PC-9 (cell line): ENCODE data around the gene TET2. TPM values are rescaled to one million over a fixed set of nuclear protein-coding genes. Genes with fewer than 3 reads are reported as not detected.

Experiments used
- BruUV-seq: library from RNA; stranded (reverse); fragments of 400-500 nt; replicated peaks from 2 replicates; lab custom pipeline; 2021; lab: Mats Ljungman, UMichigan
- CTCF ChIA-PET: fragments of 300-600 bp; sonication (Branson Sonifier 250); formaldehyde crosslinking; loops from one replicate; lab custom pipeline; 2022; ENCODE audit warnings: antibody characterized with exemption; lab: Charles Lee
- POLR2A ChIA-PET: fragments of 300-600 bp; sonication (Branson Sonifier 250); formaldehyde crosslinking; loops from one replicate; lab custom pipeline; 2022; ENCODE audit warnings: antibody characterized with exemption; ENCODE audit not compliant: unreplicated experiment; lab: Charles Lee
- DNase-seq, 2 experiments: peaks; one replicate each; pipeline versions ENCODE4 v3.0.0 to v3.0.0-alpha.2; 2015 to 2022; ENCODE audit warnings: mixed read lengths in 1 of 2
- H2AFZ ChIP-seq: fragments of 200-600 bp; sonication (generic); 2 replicates; pipeline ENCODE4 v1.8.1; 2017; ENCODE audit warnings: antibody characterized with exemption
- H3F3A ChIP-seq: fragments of 200-600 bp; sonication (generic); 2 replicates; pipeline ENCODE4 v1.8.1; 2017; ENCODE audit warnings: antibody characterized with exemption, mild to moderate bottlenecking, low read depth; ENCODE audit not compliant: insufficient read depth
- H3K27ac ChIP-seq: fragments of 200-600 bp; sonication (generic); 2 replicates; pipeline ENCODE4 v1.6.1; 2016; ENCODE audit warnings: mixed run types
- H3K27me3 ChIP-seq: fragments of 200-600 bp; sonication (generic); 2 replicates; pipeline ENCODE4 v1.6.1; 2016; ENCODE audit warnings: low read depth, mixed run types; ENCODE audit not compliant: insufficient read depth
- H3K36me3 ChIP-seq: fragments of 200-600 bp; sonication (generic); 2 replicates; pipeline ENCODE4 v1.6.1; 2016; ENCODE audit warnings: low read depth, mixed run types
- H3K4me1 ChIP-seq: fragments of 200-600 bp; sonication (generic); replicated peaks from 2 replicates; pipeline ENCODE4 v1.6.1; 2016; ENCODE audit warnings: mixed run types; ENCODE audit not compliant: insufficient read depth
- H3K4me2 ChIP-seq: fragments of 200-600 bp; sonication (generic); 2 replicates; pipeline ENCODE4 v1.6.1; 2017; ENCODE audit warnings: mixed run types
- H3K4me3 ChIP-seq: fragments of 200-600 bp; sonication (generic); 2 replicates; pipeline ENCODE4 v1.6.1; 2016; ENCODE audit warnings: mixed run types
- H3K79me2 ChIP-seq: fragments of 200-600 bp; sonication (generic); 2 replicates; pipeline ENCODE4 v1.6.1; 2017; ENCODE audit warnings: low read depth, mixed run types
- H3K9me2 ChIP-seq: fragments of 200-600 bp; sonication (generic); 2 replicates; pipeline ENCODE4 v1.8.1; 2017; ENCODE audit warnings: mild to moderate bottlenecking; ENCODE audit not compliant: insufficient read depth
- H3K9me3 ChIP-seq: fragments of 200-600 bp; sonication (generic); 2 replicates; pipeline ENCODE4 v1.8.1; 2016; ENCODE audit warnings: low read depth; ENCODE audit not compliant: insufficient read depth
- H4K20me1 ChIP-seq: fragments of 200-600 bp; sonication (generic); 2 replicates; pipeline ENCODE4 v1.8.1; 2017; ENCODE audit not compliant: insufficient read depth
- EZH2 ChIP-seq: fragments of 200-600 bp; sonication (generic); IDR thresholded peaks from 2 replicates; pipeline ENCODE4 v1.8.0; 2017; ENCODE audit warnings: antibody characterized with exemption, low read depth
- intact Hi-C: fragments of 100-400 bp; cut with micrococcal nuclease; formaldehyde crosslinking; loops from one replicate; pipeline ENCODE4 v1.10.0; 2022; ENCODE audit not compliant: unreplicated experiment
- total RNA-seq: library from RNA; stranded (reverse); gene quantifications from 2 replicates; pipeline ENCODE4 v1.2.3, GENCODE V29; 2021
- TF ChIP-seq, protein P1 (sequence below): fragments of 200-600 bp; sonication (generic); conservative IDR thresholded peaks from 2 replicates; pipeline ENCODE4 v1.6.1; 2017; ENCODE audit warnings: mixed run types, antibody characterized with exemption, mild to moderate bottlenecking, moderate library complexity

TET2 gene
- total RNA-seq, 1 experiment from 2014 or later: 6.6 TPM

- TF ChIP-seq EZH2: no peak
- TF ChIP-seq, protein P1, sequence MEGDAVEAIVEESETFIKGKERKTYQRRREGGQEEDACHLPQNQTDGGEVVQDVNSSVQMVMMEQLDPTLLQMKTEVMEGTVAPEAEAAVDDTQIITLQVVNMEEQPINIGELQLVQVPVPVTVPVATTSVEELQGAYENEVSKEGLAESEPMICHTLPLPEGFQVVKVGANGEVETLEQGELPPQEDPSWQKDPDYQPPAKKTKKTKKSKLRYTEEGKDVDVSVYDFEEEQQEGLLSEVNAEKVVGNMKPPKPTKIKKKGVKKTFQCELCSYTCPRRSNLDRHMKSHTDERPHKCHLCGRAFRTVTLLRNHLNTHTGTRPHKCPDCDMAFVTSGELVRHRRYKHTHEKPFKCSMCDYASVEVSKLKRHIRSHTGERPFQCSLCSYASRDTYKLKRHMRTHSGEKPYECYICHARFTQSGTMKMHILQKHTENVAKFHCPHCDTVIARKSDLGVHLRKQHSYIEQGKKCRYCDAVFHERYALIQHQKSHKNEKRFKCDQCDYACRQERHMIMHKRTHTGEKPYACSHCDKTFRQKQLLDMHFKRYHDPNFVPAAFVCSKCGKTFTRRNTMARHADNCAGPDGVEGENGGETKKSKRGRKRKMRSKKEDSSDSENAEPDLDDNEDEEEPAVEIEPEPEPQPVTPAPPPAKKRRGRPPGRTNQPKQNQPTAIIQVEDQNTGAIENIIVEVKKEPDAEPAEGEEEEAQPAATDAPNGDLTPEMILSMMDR: no peak
- Histone ChIP-seq H3K27me3 (no peaks in the 10 kb centered on the region), H3K79me2 (no peaks in the 10 kb centered on the region), H3K36me3 (no peaks in the 10 kb centered on the region), H3K9me2 (no peaks in the 10 kb centered on the region), H2AFZ (no peak overlapping the region), H3K4me2 (no peak overlapping the region), H3K4me3 (no peak overlapping the region), H4K20me1 (no peaks in the 10 kb centered on the region), H3K9me3 (no peaks in the 10 kb centered on the region), H3K4me1 (no peaks in the 10 kb centered on the region), H3K27ac (no peak overlapping the region), H3F3A (no peaks in the 10 kb centered on the region)
- CTCF ChIA-PET: no interaction called here
- POLR2A ChIA-PET: no interaction called here
- no TSS peak for BruUV-seq
- intact Hi-C loops: no loop called here
- no peak for DNase-seq
These were observed 33.1 kb downstream of the TET2 start for GRCh38 chr4:105179539-105180401.

- TF ChIP-seq, protein P1: no peak
- ChIA-PET CTCF (no interaction called here), POLR2A (no interaction called here)
- intact Hi-C loops: no loop called here
- Histone ChIP-seq H4K20me1 (no peaks in the 10 kb centered on the region), H3F3A (no peaks in the 10 kb centered on the region), H3K79me2 (no peaks in the 10 kb centered on the region), H3K9me2 (no peaks in the 10 kb centered on the region), H3K4me2 (no peak overlapping the region), H2AFZ (no peak overlapping the region), H3K27me3 (no peaks in the 10 kb centered on the region), H3K4me3 (no peak overlapping the region), H3K27ac (no peak overlapping the region), H3K9me3 (no peaks in the 10 kb centered on the region), H3K36me3 (no peaks in the 10 kb centered on the region), H3K4me1 (no peaks in the 10 kb centered on the region)
- DNase-seq: no peak
- BruUV-seq: no TSS peak
These were observed 34.6 kb downstream of the TET2 start for GRCh38 chr4:105181259-105181658.

DNA sequence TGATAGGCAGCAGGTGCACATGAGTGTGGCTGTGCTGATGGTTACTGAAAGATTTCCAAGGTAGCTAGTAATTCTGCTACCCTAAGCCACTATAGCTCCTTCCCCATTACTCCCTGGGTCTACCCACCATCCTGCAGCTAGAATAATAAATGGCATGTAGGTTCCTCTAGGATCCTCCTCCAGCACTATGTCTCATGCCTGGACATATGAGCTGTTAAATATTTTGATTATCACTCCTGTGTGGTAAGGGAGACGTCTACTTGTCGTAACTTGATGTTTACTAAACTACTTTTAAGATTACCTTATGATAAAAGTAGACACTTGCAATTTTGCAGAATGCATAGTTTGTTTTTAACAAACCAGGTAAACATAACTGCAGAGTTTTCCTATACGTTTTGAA, 35.5 kb downstream of the TET2 start:
- ChIA-PET POLR2A (interaction anchor here (0.6 kb wide), 1 partner anchor 20 kb away, joined by 13 read pairs; no protein-coding TSS in a partner anchor), CTCF (no interaction called here)
- H3K36me3 ChIP-seq: no peaks in the 10 kb centered on the region
- no peaks in the 10 kb centered on the region for H3K4me1 ChIP-seq
- no peak overlapping the region for H3K27ac ChIP-seq
- DNase-seq: no peak
- no peaks in the 10 kb centered on the region for H3F3A ChIP-seq
- no TSS peak for BruUV-seq
- H3K4me3 ChIP-seq: no peak overlapping the region
- no peaks in the 10 kb centered on the region for H3K9me3 ChIP-seq
- no peaks in the 10 kb centered on the region for H3K9me2 ChIP-seq
- intact Hi-C loops: no loop called here
- H3K4me2 ChIP-seq: no peak overlapping the region
- H4K20me1 ChIP-seq: no peaks in the 10 kb centered on the region
- no peak for TF ChIP-seq EZH2
- TF ChIP-seq, protein P1: no peak
- H3K79me2 ChIP-seq: no peaks in the 10 kb centered on the region
- H3K27me3 ChIP-seq: no peaks in the 10 kb centered on the region
- no peak overlapping the region for H2AFZ ChIP-seq
